ENCODE measurements around the gene CGGBP1.

Gene CGGBP1

GRCh38 chr3:88032245-88032644, 26.6 kb downstream of the CGGBP1 start:
- Histone ChIP-seq H3K27ac (ENCODE audit: low read depth, low read length) (no peak overlapping the region), H3K4me2 (ENCODE audit: low read depth, low read length, poor library complexity, severe bottlenecking) (no peak overlapping the region), H3K9ac (ENCODE audit: low read length) (no peak overlapping the region)

GRCh38 chr3:88031642-88032077, 27.1 kb downstream of the CGGBP1 start:
- no peak overlapping the region for H3K4me2 ChIP-seq (ENCODE audit: low read depth, low read length, poor library complexity, severe bottlenecking)
- no peaks in the 10 kb centered on the region for H3K79me2 ChIP-seq (ENCODE audit: insufficient read depth, low read length)
- H3K4me3 ChIP-seq (ENCODE audit: insufficient read depth, low read length, poor library complexity, severe bottlenecking) = no peak overlapping the region
- no peaks in the 10 kb centered on the region for H3K36me3 ChIP-seq (ENCODE audit: low read length)
- no peaks in the 10 kb centered on the region for H3K9me2 ChIP-seq (replicated peaks; ENCODE audit: insufficient read depth, low read length)
- TF ChIP-seq CTCF (IDR thresholded peaks at IDR 0.05; ENCODE audit: insufficient read depth, low read length, poor library complexity, severe bottlenecking) (no peak), EZH2phosphoT487 (conservative IDR thresholded peaks at IDR 0.05; ENCODE audit: low read length) (no peak)
- H3K9ac ChIP-seq (ENCODE audit: low read length) = no peak overlapping the region
- H3K27me3 ChIP-seq (ENCODE audit: low read length) = no peaks in the 10 kb centered on the region
- no peak overlapping the region for H3K27ac ChIP-seq (ENCODE audit: low read depth, low read length)
- H3K9me3 ChIP-seq (ENCODE audit: insufficient read depth, low read length) = no peaks in the 10 kb centered on the region
- no peaks in the 10 kb centered on the region for H4K20me1 ChIP-seq (ENCODE audit: low read depth, low read length)
- no peak overlapping the region for H2AFZ ChIP-seq (ENCODE audit: low read depth, low read length, severe bottlenecking)
- H3F3A ChIP-seq (ENCODE audit: insufficient read depth) = no peaks in the 10 kb centered on the region

More at GRCh38 chr3:88032245-88032644, 26.6 kb downstream of the CGGBP1 start:
- Histone ChIP-seq H3K79me2 (ENCODE audit: insufficient read depth, low read length) (no peaks in the 10 kb centered on the region), H3K36me3 (ENCODE audit: low read length) (no peaks in the 10 kb centered on the region), H3K4me3 (ENCODE audit: insufficient read depth, low read length, poor library complexity, severe bottlenecking) (no peak overlapping the region), H3K9me3 (ENCODE audit: insufficient read depth, low read length) (no peaks in the 10 kb centered on the region), H3K27me3 (ENCODE audit: low read length) (no peaks in the 10 kb centered on the region), H3F3A (ENCODE audit: insufficient read depth) (no peaks in the 10 kb centered on the region), H3K9me2 (replicated peaks; ENCODE audit: insufficient read depth, low read length) (no peaks in the 10 kb centered on the region), H4K20me1 (ENCODE audit: low read depth, low read length) (no peaks in the 10 kb centered on the region), H2AFZ (ENCODE audit: low read depth, low read length, severe bottlenecking) (no peak overlapping the region)
- TF ChIP-seq EZH2phosphoT487 (conservative IDR thresholded peaks at IDR 0.05; ENCODE audit: low read length) (no peak), CTCF (IDR thresholded peaks at IDR 0.05; ENCODE audit: insufficient read depth, low read length, poor library complexity, severe bottlenecking) (no peak)

- no peak overlapping the region for H3K9ac ChIP-seq (ENCODE audit: low read length)
- no peak overlapping the region for H2AFZ ChIP-seq (ENCODE audit: low read depth, low read length, severe bottlenecking)
- no peaks in the 10 kb centered on the region for H3K9me3 ChIP-seq (ENCODE audit: insufficient read depth, low read length)
- H4K20me1 ChIP-seq (ENCODE audit: low read depth, low read length) = no peaks in the 10 kb centered on the region
- no peak overlapping the region for H3K4me3 ChIP-seq (ENCODE audit: insufficient read depth, low read length, poor library complexity, severe bottlenecking)
- H3K4me2 ChIP-seq (ENCODE audit: low read depth, low read length, poor library complexity, severe bottlenecking) = no peak overlapping the region
- no peaks in the 10 kb centered on the region for H3K9me2 ChIP-seq (replicated peaks; ENCODE audit: insufficient read depth, low read length)
- no peak overlapping the region for H3K27ac ChIP-seq (ENCODE audit: low read depth, low read length)
- TF ChIP-seq EZH2phosphoT487 (conservative IDR thresholded peaks at IDR 0.05; ENCODE audit: low read length) = no peak
- TF ChIP-seq CTCF (IDR thresholded peaks at IDR 0.05; ENCODE audit: insufficient read depth, low read length, poor library complexity, severe bottlenecking) = no peak
- no peaks in the 10 kb centered on the region for H3K79me2 ChIP-seq (ENCODE audit: insufficient read depth, low read length)
- no peaks in the 10 kb centered on the region for H3F3A ChIP-seq (ENCODE audit: insufficient read depth)
- H3K36me3 ChIP-seq (ENCODE audit: low read length) = no peaks in the 10 kb centered on the region
- no peaks in the 10 kb centered on the region for H3K27me3 ChIP-seq (ENCODE audit: low read length)
These were observed 28.6 kb downstream of the CGGBP1 start for GRCh38 chr3:88030210-88030609.

Measured in SU-DHL-6 (cell line).